CD14-positive monocyte (primary cell): Measurements from ENCODE around the gene MYO3B. TPM values are rescaled to one million over a fixed set of nuclear protein-coding genes. Genes with fewer than 3 reads are reported as not detected.

Source experiments
- DNase-seq, 3 donors: peaks; one replicate each; pipeline ENCODE4 v3.0.0-alpha.2; 2011 to 2022
- H2AFZ ChIP-seq: 2 replicates; pipeline ENCODE4 v1.6.0; 2012; ENCODE audit warnings: mild to moderate bottlenecking, low read depth, low read length, inconsistent platforms; ENCODE audit not compliant: insufficient read depth, poor library complexity, severe bottlenecking
- H3K27ac ChIP-seq, 2 donors: 1 replicate in 1 of 2; 2 replicates in 1 of 2; pipeline ENCODE4 v1.5.1; 2012 to 2013; ENCODE audit warnings: low read length in 2 of 2, control low read depth in 1 of 2, inconsistent platforms in 1 of 2, low read depth in 1 of 2, mild to moderate bottlenecking in 1 of 2
- H3K27me3 ChIP-seq, 2 donors: one replicate each; pipeline versions ENCODE4 v1.6.0 to v1.6.1; 2011 to 2013; ENCODE audit warnings: low read length in 2 of 2; ENCODE audit not compliant: control insufficient read depth in 2 of 2, insufficient read depth in 2 of 2
- H3K36me3 ChIP-seq, 2 donors: replicated peaks in 1 of 2; 1 replicate in 1 of 2; 2 replicates in 1 of 2; pipeline versions ENCODE4 v1.5.1 to v1.6.1; 2012 to 2013; ENCODE audit warnings: low read length in 2 of 2, control low read depth in 1 of 2, inconsistent platforms in 1 of 2, mild to moderate bottlenecking in 1 of 2; ENCODE audit not compliant: insufficient read depth in 2 of 2, control insufficient read depth in 1 of 2
- H3K4me1 ChIP-seq, 2 donors: 1 replicate in 1 of 2; 2 replicates in 1 of 2; pipeline versions ENCODE4 v1.5.1 to v1.6.1; 2012 to 2013; ENCODE audit warnings: low read length in 2 of 2, control low read depth in 1 of 2, inconsistent platforms in 1 of 2, mild to moderate bottlenecking in 1 of 2, moderate library complexity in 1 of 2; ENCODE audit not compliant: insufficient read depth in 2 of 2, control insufficient read depth in 1 of 2
- H3K4me2 ChIP-seq: replicated peaks from 2 replicates; pipeline ENCODE3; 2012; ENCODE audit warnings: low read length, moderate library complexity, mild to moderate bottlenecking; ENCODE audit not compliant: poor library complexity, severe bottlenecking; ENCODE audit errors: extremely low read depth
- H3K4me3 ChIP-seq, 3 experiments: fragments of 200-600 bp in 1 of 3; sonication (generic) in 1 of 3; replicated peaks in 1 of 3; 1 replicate in 2 of 3; 2 replicates in 1 of 3; pipeline ENCODE4 v1.5.1; 2011 to 2013; ENCODE audit warnings: low read length in 3 of 3, mild to moderate bottlenecking in 3 of 3, control low read depth in 2 of 3, low read depth in 2 of 3, inconsistent platforms in 1 of 3, moderate library complexity in 1 of 3
- H3K79me2 ChIP-seq: 2 replicates; pipeline ENCODE4 v1.6.0; 2012; ENCODE audit warnings: mild to moderate bottlenecking, control low read depth, inconsistent platforms, low read length, moderate library complexity; ENCODE audit not compliant: insufficient read depth
- H3K9ac ChIP-seq: 2 replicates; pipeline ENCODE4 v1.6.0; 2017; ENCODE audit warnings: low read length, mild to moderate bottlenecking; ENCODE audit not compliant: insufficient read depth, poor library complexity, severe bottlenecking
- H3K9me3 ChIP-seq, 2 donors: replicated peaks in 1 of 2; 1 replicate in 1 of 2; 2 replicates in 1 of 2; pipeline versions ENCODE4 v1.5.1 to v1.6.1; 2012 to 2013; ENCODE audit warnings: low read length in 2 of 2, control low read depth in 1 of 2; ENCODE audit not compliant: control insufficient read depth in 1 of 2, insufficient read depth in 1 of 2
- H4K20me1 ChIP-seq: 2 replicates; pipeline ENCODE4 v1.6.0; 2012; ENCODE audit warnings: mild to moderate bottlenecking, low read length, control low read depth, moderate library complexity; ENCODE audit not compliant: insufficient read depth
- H3K27ac Mint-ChIP-seq, 7 donors: one replicate each; pipeline ENCODE4 v1.8.0; 2020; ENCODE audit warnings: mild to moderate bottlenecking in 7 of 7, mixed read lengths in 7 of 7, moderate library complexity in 6 of 7, inconsistent platforms in 2 of 7
- H3K27me3 Mint-ChIP-seq, 3 donors: one replicate each; pipeline ENCODE4 v1.8.0; 2021 to 2022; ENCODE audit warnings: low read depth in 3 of 3, mild to moderate bottlenecking in 3 of 3, mixed read lengths in 3 of 3, moderate library complexity in 3 of 3, inconsistent platforms in 1 of 3
- H3K36me3 Mint-ChIP-seq, 2 donors: one replicate each; pipeline ENCODE4 v1.8.0; 2020; ENCODE audit warnings: mixed read lengths in 2 of 2, inconsistent platforms in 1 of 2, mild to moderate bottlenecking in 1 of 2
- H3K4me1 Mint-ChIP-seq: one replicate; pipeline ENCODE4 v1.8.0; 2020; ENCODE audit warnings: mild to moderate bottlenecking, mixed read lengths
- H3K4me3 Mint-ChIP-seq, 2 donors: one replicate each; pipeline ENCODE4 v1.8.0; 2020; ENCODE audit warnings: mild to moderate bottlenecking in 2 of 2, mixed read lengths in 2 of 2, moderate library complexity in 1 of 2
- H3K9me3 Mint-ChIP-seq, 7 donors: one replicate each; pipeline ENCODE4 v1.8.0; 2020 to 2022; ENCODE audit warnings: mixed read lengths in 7 of 7, mild to moderate bottlenecking in 6 of 7, moderate library complexity in 6 of 7, inconsistent platforms in 2 of 7
- CTCF ChIP-seq: fragments of 200-600 bp; IDR thresholded peaks from one replicate; pipeline ENCODE4 v1.8.0; 2022; ENCODE audit warnings: antibody characterized with exemption, mild to moderate bottlenecking
- WGBS: methylation state at CpG from one replicate; pipeline ENCODE4 v1.1.5; 2013; ENCODE audit warnings: missing lambda C conversion rate; ENCODE audit not compliant: insufficient coverage; 5-methylcytosine and 5-hydroxymethylcytosine counted together
- intact Hi-C, 2 donors: fragments of 100-400 bp; cut with micrococcal nuclease; formaldehyde crosslinking; loops; one replicate each; pipeline versions ENCODE4 v1.15.0 to v1.15.1; 2023
- polyA plus RNA-seq, 3 donors: library from polyadenylated mRNA; depleted of rRNA in 1 of 3; unstranded in 2 of 3; stranded (reverse) in 1 of 3; fragments of 300-500 nt in 2 of 3; fragments of >200 nt in 1 of 3; fragmentation: Illumina TruSeq in 2 of 3; gene quantifications; 1 replicate in 2 of 3; 2 replicates in 1 of 3; pipeline ENCODE4 v1.2.3, GENCODE V29; 2012 to 2021

MYO3B gene
- polyA plus RNA-seq, 3 donors = not detected

GRCh38 chr2:170503971-170504809 lies 326.2 kb downstream of the MYO3B start:
- Histone ChIP-seq H3K4me2 (no peak overlapping the region), H4K20me1 (no peaks in the 10 kb centered on the region), H3K79me2 (no peaks in the 10 kb centered on the region), H3K9ac (no peak overlapping the region), H2AFZ (no peak overlapping the region), H3K27me3 (peaks cover 24 to 25% of the 10 kb centered on the region in 2 donors), H3K36me3 (no peaks in the 10 kb centered on the region), H3K4me3 (no peak overlapping the region), H3K27ac (no peak overlapping the region), H3K9me3 (no peaks in the 10 kb centered on the region), H3K4me1 (no peaks in the 10 kb centered on the region)
- Mint-ChIP-seq H3K27me3 (peaks cover 25 to 39% (median 33%) of the 10 kb centered on the region in 3 donors), H3K36me3 (no peaks in the 10 kb centered on the region), H3K9me3 (peaks cover 0 to 3% (median 0%) of the 10 kb centered on the region in 7 donors), H3K4me1 (peaks cover 2% of the 10 kb centered on the region), H3K4me3 (no peak overlapping the region), H3K27ac (no peak overlapping the region)
- no peak for TF ChIP-seq CTCF
- 93% methylated on average over 6 of the region's 14 CpGs for WGBS
- intact Hi-C loops = no loop called here
- no peak for DNase-seq

DNA sequence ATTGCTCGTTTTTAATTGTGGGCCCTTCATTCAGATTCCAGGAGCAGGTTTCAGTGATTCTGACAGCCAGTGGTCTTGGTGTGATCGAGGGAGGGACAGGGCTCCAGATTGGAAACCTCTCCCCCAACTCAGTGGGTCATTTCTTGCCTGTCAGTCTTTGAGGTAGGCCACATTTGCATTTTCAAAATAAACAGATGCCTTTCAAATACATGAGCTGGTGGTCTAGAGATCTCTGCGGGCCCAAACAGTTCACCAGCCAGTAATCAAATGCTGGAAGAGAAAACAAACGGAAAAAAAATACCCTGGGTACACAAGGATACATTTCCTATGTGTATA lies 326.8 kb downstream of the MYO3B start:
- no peak for TF ChIP-seq CTCF
- Mint-ChIP-seq H3K4me1 (peaks cover 2% of the 10 kb centered on the region), H3K36me3 (no peaks in the 10 kb centered on the region), H3K4me3 (no peak overlapping the region), H3K27ac (no peak overlapping the region), H3K9me3 (peaks cover 0 to 3% (median 0%) of the 10 kb centered on the region in 7 donors), H3K27me3 (peaks cover 25 to 38% (median 33%) of the 10 kb centered on the region in 3 donors)
- no CpG with 5 or more reads among the region's 4 CpGs for WGBS
- Histone ChIP-seq H3K4me2 (no peak overlapping the region), H3K27ac (no peak overlapping the region), H2AFZ (no peak overlapping the region), H3K27me3 (peaks cover 24 to 25% of the 10 kb centered on the region in 2 donors), H3K9ac (no peak overlapping the region), H4K20me1 (no peaks in the 10 kb centered on the region), H3K4me3 (no peak overlapping the region), H3K79me2 (no peaks in the 10 kb centered on the region), H3K9me3 (no peaks in the 10 kb centered on the region), H3K4me1 (no peaks in the 10 kb centered on the region), H3K36me3 (no peaks in the 10 kb centered on the region)
- intact Hi-C loops = no loop called here
- DNase-seq = no peak
